Activated T-helper 9 cell treated with anti-CD3 and anti-CD28 coated beads, Interleukin-2, amount 50 U/mL, for 16 hours (primary cell): Measurements from ENCODE around the gene FOXK1.
"Not testable (repeated sequence)": the region's sequence is repeated elsewhere in the genome, so short reads cannot be mapped to it uniquely, and the experiment has no call there.

Experiments
- DNase-seq: peaks from one replicate; pipeline ENCODE4 v3.0.0-alpha.2; 2020; ENCODE audit warnings: low read depth

Gene FOXK1

GRCh38 chr7:4681886-4682620, at the start of gene FOXK1:
FOXK1 (plus strand) TSS chr7:4682295; CDS start chr7:4682309, 14 bp downstream.
- DNase-seq, result peak; percentile 75

DNA sequence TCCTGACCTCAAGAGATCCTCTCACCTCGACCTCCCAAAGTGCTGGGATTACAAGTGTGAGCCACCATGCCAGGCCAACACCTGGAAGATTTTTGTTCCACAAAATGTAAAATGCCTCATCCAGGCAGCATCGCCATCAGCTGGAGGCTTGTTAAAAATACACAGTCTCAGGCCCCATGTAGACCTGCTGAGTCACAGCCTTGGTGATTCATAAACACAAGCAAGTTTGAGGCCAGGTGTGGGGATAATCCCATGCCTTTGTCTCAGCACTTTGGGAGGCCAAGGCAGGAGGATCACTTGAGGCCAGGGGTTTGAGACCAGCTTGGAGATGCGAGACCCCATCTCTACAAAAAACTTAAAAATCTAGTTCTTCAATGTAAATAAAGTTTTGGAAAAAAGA, 49.1 kb upstream of the FOXK1 start:
- DNase-seq, result no peak

- DNase-seq, result no peak
Observed at GRCh38 chr7:4634166-4634565, 47.9 kb upstream of the FOXK1 start.

- no peak for DNase-seq
Observed at GRCh38 chr7:4638781-4639575, 43.1 kb upstream of the FOXK1 start.

DNA sequence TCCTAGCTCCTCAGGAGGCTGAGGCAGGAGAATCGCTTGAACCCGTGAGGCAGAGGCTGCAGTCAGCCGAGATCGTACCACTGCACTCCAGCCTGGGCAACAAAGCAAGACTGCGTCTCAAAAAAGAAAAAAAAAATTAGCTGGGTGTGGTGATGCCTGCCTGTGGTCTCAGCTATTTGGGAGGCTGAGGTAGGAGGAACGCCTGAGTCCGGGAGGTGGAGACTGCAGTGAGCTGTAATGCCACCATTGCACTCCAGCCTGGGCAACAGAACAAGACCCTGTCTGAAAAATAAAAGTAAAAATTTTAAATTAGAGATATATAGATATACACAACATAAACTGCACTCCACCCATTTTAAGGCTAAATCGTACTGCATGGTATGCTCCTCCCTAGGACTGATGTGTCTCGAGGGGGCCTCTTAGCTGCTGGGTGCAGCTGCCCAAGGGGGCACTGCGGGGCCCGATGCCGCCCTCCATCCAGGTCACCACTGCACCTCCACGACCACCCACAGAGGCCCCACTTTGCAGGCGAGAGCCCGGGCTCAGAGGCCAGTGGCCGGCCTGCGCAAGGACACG, 40.9 kb upstream of the FOXK1 start:
- no peak for DNase-seq

DNA sequence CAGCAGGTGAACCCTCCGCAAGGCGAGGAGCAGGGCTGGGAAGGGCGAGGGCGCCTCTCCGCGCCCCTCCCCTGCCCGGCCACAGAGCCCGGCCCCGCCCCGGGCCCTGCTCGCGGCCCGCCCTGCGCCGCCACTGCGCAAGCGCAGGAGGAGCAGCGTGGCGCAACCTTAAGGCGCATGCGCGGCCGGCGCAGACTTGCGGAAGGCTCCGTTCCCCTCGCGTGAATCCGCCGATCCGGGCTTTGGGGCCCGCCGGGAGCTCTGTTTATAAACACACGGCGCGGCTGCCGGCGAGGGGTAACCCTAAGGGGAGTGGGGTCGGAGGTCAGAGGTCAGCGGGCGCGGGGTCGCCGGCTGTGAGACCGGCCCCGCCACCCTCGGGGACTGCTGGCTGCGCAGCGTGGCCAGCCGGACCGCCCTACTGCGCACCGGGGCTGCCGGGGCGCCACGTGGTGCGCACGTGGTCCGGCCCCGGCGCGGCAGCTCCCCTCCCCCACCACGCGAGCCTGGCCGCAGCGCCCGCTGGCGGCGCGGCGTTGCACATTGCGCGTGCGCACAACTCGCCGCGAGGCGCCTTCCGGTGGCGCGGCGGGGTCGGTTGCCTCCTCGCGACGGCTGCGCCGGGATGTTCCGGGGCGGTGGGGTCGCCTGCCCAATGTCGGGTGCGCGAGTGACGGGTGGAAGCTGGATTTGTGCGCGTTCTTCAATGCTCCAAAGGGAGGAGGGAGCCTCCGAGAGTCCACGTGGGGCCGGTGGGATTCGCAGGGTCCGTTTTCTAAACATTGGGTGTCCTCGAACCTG, 40.2 kb upstream of the FOXK1 start:
- DNase-seq, result peak; percentile 93

DNA sequence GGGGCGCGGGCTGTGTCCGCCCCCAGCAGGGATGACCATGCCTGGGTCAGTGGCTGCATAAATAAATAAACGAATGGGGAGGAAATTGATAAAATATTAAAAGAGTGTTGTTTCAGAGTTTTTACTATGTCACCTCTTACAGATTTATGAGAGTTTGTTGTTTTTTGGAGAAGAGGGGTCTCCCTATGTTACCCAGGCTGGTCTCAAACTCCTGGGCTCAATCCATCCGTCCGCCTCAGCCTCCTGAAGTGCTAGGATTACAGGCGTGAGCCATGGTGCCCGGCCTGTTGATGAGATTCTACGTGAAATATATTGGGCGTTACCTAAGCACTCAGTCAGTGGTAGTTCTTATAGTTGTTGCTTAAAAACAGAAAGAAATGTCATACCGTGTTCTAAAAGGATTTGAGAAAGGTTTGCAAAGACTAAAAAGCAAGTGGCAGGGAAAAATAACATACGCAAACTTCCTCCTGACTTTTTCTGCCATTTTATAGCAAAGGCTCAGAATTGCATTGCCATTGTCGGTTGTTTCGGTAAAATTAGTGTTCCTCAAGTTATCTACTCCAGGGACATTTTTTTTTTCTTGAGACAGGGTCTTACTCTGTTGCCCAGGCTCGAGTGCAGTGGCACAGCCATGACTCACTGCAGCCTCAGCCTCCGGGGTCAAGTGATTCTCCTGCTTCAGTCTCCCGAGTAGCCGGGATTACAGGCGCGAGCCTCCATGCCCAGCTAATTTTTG, 39.5 kb upstream of the FOXK1 start:
- DNase-seq, result no peak

- DNase-seq, result not testable (repeated sequence)
Observed at GRCh38 chr7:4643204-4643471, 39.0 kb upstream of the FOXK1 start.

GRCh38 chr7:4645246-4645645, 36.8 kb upstream of the FOXK1 start:
- no peak for DNase-seq

GRCh38 chr7:4648111-4648510, 34.0 kb upstream of the FOXK1 start:
- DNase-seq, result no peak

DNA sequence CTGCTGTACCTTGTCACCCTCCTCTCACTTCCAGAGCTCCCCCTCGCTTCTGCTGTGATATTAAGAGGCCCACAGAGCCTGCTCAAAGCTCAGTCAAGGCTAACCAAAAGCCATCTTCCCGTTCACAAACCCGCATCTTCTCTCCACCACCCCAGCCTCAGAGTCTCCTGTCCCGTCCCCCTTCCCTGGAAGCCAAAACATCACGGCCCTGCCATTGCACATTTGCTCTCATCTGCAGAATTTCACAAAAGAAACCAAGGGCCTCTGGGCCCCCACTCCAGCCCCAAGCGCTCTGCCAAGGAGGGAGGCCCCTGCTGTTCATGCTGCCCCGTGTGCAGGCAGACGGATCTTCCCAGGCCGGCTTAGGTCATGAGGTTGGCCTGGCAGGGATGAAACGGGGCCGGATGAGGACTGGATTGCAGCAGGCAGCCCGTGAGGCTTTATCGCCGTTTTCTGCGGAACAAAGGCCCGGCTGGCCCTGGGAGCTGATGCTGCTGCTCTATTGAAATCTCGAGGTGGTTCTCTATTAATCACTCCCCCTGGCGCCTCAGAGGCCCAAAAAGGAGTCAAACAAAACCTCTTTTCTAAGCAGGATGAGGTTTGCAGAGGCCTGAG, 31.6 kb upstream of the FOXK1 start:
- no peak for DNase-seq

- DNase-seq, result no peak
Observed at GRCh38 chr7:4653771-4654170, 28.3 kb upstream of the FOXK1 start.

GRCh38 chr7:4655311-4655710, 26.8 kb upstream of the FOXK1 start:
- DNase-seq, result no peak

DNA sequence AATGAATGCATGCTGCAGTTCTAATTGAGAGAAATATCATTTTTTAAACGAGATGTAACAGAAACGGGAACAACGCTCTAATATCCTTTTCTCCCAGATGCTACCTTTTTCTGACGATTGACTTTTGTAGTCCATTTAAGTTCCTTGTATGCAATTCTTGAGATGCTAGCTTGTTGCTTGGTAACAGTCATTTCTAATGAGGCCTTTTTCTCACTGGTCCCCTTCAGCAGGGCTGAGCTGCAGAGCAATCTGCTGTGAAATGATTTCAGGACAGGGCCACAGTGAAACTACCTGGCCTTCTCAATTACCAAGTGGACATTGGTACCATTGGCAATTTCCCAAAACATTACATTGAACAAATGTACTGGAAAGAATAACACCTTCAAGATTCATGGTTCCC, 26.2 kb upstream of the FOXK1 start:
- DNase-seq, result no peak

- no peak for DNase-seq
Observed at GRCh38 chr7:4657640-4658417, 24.3 kb upstream of the FOXK1 start.

DNA sequence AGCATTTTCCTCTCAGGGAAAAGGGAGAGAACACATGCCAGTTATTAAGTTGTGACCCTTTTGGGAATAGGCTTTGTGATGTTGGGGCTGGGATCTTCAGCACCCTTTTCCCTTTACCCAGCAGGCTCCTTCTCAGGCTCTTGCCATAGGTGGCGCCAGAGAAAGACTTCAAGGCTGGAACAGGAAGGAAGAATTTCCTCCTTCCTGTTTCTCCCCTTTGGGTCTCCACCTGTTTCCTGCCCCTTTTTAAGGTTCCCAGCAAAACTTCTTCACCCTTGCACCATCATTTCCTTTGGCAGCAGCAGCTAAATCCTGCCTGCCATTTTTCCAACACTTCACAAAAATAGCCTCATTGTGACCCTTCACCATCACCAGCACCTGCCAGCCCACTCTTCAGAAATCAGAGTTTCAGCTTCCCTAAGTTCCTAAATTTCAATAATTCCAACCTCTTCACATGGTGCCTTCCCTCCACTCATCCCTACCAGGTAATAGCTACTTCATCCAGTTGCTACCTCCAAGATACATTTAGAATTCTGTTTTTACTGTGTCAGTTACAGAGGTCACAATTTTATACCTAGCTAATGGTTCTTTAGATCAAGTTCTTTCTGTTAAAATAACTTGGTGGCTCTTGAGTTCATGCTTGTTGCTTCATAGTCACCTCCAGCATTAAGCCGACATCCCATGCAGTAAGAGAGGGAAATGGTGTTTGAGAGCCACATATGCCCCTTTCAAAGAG, 22.4 kb upstream of the FOXK1 start:
- no peak for DNase-seq

DNA sequence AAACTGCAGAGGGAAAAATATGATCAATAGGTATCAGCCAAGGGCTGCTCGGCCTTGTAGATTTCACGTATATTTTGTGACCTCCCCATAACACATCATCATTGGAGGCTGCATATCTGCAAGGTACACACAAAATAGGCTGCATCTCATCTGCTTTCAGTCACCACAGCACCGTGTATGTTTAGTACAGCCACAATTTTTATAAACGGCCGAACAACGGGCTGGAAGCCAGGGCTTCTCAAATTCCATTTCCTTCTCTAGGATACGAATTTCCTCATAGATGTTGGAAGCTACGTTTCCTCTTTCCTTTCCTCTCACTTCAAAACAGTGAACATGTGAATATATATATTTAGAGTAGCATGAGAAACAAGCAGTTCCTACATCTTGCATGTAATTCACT, 20.2 kb upstream of the FOXK1 start:
- no peak for DNase-seq

GRCh38 chr7:4663239-4664018, 18.7 kb upstream of the FOXK1 start:
- no peak for DNase-seq

DNA sequence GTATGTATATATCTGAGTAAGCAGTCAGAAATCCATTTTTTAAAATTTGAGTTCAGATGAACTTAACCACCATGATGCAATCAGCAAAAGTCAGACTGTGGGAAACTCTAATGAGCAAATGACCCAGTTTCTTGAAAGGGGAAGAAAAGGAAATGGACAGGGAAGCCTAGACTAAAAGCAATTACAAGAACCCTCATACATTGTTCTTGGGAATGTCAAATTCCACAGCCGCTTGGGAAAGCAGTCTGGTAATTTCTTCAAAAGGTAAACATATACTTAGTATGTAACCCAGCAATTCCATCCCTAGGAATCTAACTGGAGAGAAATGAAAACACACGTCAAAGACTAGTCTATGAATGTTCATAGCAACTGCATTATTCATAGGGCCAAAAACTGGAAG, 16.4 kb upstream of the FOXK1 start:
- DNase-seq, result no peak
